ENCODE results near the gene TRPV5.
"Not testable (repeated sequence)": the region's sequence is repeated elsewhere in the genome, so short reads cannot be mapped to it uniquely, and the experiment has no call there.

The TRPV5 gene

DNA sequence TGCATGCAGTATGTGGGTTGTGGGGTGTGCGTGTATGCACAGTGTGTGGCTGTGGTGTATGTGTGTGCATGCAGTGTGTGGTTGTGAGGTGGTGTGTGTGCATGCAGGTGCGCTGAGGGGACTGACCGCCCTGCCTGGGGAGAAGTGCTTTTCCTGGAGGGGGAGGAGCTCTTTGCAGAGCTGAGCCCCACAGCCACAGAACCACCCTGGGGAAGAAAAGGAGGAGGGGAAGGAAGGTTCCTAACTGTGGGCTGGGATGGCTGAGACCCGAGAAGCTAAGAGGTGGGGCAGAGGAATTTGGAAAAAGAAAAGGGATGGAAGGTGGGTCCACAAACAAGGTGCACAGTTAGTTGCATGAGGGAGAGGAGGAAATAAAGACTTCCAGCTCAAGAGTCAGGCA is at the start of gene TRPV5:
Gene TRPV5 (minus strand): TSS at position 123 of the 400 bp plus-strand sequence. CDS start 287 bp downstream, outside the sequence.
- no peak for DNase-seq

DNA sequence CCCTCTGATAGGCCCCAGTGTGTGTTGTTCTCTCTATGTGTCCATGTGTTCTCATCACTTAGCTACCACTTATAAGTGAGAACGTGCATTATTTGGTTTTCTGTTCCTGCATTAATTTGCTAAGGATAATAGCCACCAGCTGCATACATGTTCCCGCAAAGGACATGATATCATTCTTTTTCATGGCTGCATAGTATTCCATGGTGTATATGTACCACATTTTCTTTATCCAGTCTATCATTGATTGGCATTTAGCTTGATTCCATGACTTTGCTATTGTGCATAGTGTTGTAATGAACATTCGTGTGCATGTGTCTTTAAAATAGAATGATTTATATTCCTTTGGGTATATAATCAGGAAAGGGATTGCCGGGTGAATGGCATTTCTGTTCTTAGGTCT is 44.9 kb upstream of the TRPV5 start:
- DNase-seq: not testable (repeated sequence)

DNA sequence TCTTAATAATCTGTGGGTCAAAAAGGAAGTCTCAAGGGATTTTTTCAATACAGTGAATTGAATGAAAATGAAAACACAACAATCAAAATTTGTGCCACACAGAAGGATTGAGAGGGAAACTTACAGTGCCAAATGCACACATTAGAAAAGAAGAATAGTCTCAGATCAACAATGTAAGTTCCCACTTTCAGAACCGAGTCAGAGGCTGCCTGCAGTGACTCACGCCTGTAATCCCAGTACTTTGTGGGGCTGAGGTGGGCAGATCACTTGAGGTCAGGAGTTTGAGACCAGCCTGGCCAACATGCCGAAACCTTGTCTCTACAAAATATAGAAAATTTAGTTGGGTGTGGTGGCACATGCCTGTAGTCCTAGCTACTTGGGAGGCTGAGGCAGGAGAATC is 41.1 kb upstream of the TRPV5 start:
- DNase-seq: no peak

DNA sequence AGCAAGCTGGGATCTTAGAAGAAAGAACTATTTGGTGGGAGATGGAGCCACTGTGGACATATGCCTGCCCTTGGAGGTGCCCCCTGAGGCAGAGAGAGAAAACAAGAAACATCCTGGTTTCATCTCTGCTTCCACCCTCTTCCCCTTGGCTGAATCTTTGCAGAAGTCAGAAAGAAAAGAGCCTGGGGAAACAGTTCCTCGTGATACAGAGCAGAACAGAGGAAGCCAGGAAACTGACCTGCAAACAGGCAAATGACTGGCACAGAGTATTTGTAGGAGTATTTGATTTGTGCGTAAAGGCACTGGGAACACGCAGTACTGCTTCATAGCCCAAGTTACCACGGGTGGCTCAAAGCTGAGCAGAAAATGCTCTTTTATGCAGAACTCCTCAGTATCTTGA is 35.6 kb upstream of the TRPV5 start:
- DNase-seq: no peak

DNA sequence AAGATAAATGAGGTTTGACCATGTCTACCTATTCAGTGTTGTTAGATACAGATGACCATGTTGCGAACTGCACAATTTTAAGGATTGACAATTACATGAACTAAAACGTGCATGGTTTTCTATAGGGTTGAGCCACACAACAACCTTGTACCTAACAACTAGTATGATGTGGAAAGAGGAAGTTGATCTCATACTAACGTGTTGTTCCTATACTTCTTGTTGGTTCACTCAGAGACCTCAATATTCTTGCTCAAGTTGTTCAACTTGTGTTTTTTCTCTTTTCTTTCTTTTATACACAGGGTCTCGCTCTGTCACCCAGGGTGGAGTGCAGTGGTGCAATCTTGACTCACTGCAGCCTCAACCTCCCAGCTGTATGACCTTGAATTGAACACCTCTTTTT is 34.7 kb upstream of the TRPV5 start:
- no peak for DNase-seq

DNA sequence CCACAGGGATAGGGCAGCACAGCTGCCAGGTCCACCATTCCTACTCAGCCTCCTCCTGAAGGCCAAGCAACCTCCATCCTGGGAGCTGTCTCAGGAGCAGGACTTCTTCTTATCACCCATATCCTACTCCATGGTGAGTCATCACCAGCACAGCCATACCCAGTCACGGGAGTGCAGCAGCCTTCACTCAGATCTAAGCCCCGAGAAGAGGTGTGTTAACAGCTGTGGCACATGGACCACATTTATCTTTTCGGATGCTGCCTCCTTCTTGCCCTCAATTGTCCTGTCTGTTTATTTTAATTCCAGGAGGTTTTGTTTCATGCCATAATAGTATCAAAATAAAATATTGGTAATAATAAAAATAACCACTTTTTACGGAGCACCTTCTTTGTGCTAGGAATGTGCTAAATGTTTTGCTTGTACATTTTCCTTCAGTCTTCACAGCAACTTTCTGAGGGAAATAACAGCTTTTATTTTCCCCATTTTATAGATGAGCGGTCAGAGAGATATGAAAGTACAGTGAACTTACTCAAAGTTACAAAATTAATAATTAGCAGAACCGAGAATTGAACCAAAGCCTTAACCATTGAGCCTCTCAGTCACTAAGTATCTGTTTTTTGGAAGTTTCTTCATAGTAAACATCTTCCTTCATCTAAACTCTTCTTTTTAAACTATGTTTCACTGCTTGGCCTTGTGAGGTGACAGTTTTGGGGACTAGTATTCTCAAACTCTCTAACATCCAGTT is 31.1 kb upstream of the TRPV5 start:
- DNase-seq: no peak

DNA sequence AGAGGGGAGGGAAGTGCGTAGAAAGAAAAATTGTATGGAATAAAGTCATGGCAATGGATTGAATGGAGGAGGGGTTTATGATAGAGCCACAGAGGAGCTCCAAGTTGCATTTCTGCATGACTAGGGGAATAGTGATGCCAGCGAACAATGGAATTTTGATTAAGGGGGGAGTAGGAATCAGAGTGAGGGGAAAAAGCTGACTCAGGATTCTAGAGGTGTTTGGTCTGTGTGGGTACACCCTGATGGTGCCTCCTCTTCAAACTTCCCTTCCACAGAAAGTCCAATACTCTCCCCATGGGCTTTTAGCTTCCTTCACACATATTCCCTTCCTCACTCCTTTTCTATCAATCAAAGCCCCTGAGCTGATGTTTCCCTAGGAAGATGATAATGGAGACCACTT is 30.4 kb upstream of the TRPV5 start:
- DNase-seq: no peak

DNA sequence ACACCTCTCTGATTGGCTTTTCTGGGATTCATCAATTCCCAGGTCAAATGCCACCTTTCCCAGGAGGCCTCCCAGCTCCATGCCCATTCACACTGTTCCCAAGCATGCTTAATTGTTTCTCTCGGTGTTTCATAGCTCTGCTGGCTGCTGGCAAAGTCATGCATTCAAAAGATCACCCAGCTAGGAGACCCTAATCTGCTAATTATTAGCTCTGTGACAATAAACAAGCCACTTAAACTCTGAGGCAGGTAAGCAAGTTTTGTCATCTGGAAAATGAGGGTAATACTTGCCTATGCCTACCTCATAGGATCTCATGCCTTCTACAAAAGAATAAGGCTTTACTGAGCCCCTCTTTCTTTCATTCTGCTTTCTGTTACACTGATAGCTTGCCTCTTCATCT is 29.4 kb upstream of the TRPV5 start:
- no peak for DNase-seq

DNA sequence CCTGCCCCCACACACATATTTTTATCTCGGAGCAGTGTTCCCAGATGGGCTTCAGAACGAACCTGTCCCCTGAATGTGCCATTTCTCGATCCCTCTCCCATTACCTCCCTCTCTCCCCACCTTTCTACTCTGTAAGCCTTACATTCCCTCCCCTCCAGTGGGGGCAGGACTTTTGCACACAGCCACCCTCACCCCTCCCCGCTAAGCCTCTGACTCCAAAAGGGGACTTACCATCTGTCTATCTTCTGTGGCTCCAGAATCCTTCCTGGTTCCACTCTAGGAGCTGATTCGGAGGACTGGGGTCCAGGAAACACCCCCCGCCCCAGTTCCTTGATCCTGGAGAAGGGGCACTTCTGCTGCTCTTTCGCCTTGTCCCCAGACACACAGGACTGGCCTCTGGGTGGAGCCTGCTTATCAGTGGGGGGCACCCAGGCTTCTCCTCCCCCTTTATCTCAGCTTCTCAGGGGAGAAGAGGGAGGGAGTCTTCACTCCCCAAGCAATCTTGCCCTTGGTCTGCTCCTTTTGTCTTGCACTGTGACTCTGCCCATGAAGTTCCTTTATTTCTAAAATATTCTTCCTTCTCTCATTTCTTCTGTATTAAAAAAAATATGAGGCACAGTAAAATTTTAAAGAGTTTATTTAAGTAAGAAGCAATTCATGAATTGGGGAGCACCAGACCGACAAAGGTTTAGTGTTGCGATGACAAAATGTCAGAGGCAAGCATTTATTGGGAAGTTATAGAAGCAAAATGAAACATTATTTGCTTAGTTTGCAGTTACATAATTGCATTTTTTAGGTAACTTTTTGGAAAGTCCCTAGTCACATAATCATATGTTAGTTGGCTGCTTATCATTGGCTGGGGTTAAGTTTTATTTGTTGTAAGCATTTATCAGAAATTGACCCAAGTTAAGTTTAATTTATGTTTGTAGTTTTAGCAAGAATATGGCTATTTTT is 28.7 kb upstream of the TRPV5 start, which contains the start of gene KEL:
Gene KEL (minus strand): TSS at position 391 of the 954 bp plus-strand sequence. CDS start 157 bp downstream, at position 234.
- DNase-seq: no peak

DNA sequence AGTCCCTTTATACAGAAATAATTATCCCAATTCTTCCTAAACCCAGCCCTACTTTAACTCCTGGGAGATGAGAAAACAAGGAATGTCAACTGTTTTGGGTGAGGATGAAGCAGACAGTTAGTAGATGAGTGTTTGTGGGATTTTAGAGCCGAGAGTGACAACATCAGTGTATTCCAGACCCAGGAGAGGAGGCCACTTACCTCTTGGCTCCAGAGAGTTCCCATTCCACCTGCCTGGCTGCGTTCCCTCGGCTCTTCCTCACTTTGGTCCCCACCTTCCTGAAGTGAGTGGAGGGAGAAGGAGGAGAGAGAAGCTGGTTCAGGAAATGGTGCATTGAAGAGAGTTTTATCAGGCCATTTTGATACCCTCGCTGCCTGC is 28.0 kb upstream of the TRPV5 start:
- no peak for DNase-seq

DNA sequence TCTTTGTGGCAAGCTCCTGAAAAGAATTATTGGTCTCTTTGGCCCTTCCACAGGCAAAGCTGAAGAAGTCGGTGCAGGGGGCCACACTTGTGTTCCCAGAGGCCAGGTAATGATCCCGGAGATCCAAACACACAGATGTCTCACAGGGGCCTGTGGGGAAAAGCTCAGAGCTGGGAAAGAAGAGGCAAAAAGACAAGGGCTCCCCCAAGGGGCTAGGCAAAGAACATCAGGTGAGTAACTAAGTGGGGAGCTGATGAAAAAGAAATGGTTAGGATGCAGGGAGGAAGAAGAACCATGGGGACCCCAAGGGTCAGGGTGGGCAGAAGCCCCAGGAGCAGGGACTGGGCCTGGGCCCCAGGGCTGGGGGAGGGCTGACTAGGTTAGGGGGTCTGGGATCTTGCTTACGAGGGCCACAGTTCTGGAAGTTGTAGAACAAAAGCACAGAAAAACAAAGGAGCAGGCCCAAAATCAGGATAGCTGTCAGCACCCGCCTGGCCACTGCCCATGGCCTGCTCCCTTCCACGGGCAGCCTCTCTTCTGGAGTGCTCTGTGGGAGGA is 27.5 kb upstream of the TRPV5 start:
- DNase-seq: no peak

DNA sequence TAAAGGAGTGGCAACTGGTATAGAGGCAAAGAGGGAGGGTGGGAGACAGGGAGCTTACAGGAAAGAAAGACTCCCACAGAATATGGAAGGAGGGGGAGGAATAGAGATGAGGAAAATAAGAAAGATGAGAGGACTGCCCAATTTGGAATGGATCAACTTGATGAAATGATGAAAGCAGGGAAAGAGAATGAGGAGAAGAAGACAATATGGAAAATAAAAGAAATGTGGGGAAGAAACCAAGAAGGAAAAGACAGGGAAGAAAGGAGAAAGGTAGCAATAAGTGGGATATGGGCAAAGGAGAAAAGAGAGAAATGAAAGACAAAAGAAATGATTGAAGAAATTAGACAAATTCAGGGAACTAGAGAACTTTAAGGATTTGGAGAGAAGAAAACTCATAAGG is 25.7 kb upstream of the TRPV5 start:
- DNase-seq: no peak

DNA sequence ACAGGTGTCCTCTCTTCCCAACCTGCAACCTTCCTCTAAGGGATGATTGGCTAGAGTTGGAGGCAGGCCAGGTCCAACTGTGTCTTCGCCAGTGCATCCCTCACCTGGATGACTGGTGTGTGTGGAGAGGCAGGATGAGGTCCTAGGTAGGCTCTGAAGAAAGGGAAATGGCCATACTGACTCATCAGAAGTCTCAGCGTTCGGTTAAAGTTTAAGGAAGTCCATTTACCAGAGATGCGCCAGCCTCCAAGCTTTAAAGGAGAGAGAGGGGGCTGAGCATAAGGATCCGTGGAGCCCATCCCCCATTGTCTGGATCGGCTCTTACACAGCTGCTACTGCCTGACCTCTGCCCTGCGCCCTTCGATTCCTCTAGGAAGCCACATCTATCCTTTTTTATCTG is 24.2 kb upstream of the TRPV5 start:
- no peak for DNase-seq

DNA sequence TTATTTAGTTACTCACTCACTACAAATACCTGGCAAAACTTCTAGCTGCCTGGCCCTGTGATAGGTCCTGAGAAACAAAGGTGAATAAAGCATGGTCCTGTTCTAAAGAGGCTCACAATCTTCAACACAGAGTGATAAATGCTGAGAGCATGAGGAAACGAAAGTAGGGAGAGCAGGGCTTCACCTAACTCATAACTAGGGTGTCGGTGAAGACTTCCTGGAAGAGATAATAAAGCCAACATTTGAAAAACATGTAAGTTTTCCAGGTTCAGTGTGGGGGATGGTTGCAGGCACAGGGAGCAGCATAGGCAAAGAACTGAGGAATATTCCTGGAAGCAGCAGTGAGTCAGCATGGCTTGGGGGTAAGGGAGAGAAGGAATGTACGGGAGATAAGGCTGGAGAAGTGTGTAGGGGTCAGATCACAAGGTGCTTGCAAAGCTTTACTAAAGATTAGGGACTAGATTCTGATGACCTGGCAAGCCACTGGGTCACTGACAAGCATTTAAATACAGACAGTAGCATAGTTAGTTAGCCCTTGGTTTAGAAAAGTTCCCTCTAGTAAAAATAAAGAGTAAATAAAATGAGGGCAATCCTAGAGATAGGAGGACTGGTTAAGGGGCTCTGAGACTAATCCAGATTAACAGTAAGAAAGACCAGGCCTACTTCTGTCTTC is 23.5 kb upstream of the TRPV5 start:
- DNase-seq: no peak

DNA sequence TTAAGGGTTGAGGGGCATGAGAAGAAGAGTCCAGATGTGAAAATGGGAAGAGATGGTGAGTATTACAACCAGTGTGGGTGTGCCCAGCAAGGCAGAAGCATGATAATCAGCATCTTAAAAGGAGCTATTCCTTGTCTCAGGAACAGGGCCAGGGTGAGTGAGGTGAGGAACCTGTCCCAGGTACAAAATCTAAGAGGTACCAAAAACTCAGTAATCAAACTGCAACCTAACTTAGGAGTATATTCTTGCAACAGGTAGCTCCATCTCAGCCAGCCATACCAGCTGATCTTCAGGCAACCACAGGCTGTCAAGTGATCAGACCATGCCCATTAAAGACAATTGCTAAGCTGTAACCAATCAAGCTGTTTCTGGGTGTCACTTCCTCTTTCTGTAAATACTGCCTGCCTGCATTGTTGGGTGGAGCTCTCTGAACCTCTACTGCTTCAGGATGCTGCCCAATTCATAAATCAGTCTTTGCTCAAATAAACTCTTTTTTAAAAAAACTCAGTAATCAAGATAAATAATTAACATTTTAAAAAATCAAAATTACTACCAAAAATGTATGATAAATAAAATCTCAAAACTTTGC is 21.2 kb upstream of the TRPV5 start:
- no peak for DNase-seq

DNA sequence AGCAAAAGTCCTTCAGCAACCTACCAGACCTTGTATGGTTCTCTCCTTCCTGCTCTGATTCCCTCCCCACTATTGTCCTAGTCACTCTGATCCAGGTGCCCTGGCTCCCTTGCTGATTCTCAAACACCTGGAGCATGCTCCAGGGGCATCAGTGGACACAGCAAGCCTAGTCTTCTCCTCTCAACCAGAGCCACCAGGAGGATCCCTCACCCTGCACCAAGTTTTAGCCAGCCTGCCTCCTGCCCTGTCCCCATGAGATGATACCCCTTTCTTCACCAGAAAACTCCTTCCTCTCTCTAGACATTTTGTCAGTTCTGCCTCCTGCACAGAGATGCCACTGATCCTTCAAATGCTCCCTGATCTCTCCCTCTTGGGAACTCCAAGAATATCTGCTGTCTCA is 16.7 kb upstream of the TRPV5 start:
- no peak for DNase-seq

DNA sequence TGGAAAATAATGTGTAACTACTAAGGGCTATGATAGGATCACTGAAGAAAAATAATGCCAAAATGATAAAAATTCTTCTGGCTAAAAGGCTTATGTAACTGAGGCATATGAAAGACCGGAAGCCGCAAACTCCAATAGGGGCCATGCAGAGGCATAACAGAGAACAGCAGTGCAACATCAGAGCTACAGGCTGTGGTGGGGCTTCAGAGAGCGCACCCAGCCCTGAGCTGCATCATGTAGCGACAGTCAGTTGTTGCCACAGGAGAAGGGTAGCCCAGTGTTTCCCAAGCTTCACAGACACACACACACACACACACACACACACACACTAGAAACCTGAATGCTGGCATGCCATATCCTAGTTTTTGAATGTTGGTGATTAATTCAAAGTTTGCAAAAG is 15.1 kb upstream of the TRPV5 start:
- DNase-seq: no peak

DNA sequence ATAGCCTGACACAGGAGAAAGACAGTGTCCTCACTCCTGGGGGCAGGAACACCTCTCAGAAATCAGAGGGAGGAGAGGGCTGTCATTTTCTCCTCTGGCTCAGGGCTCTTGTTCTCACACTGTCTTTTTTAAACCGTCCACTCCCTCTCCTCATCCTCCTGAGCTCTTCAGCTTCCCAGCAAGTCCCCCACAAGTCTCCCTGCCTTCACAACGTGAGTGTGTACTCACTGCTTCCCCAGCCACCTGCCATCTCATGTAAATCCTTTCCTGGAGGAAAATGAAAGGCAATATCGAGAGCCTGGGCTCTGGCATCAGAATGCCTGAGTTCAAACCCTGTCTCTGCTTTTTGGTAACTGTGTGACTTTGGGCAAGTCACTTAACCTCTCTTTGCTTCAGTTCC is 11.5 kb upstream of the TRPV5 start:
- DNase-seq: no peak

DNA sequence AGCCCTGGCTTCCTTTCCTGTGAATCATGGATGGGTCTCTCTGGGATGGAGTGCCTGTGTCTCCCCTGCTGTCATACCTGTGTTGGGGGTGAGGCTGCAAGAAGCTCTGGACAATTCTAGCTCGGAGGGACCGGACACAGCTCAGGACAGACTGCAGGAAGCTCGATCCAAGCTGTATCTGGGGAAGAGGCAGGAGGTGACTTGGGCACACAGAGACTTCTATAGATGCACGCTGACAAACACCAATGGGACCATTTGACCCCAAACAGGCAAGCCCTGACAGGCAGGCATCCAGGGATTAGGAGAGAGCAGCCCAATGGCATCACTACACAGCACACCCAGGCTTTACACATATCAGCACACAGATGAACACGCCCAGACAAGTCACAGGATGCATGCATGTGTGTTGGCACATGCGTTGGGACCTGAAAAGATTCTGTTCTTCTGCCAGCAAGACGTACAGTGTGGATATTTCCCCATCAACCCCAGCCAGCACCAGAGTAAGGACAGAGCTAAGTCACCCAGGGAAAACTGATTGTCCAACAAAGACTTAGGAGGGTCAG is 10.2 kb upstream of the TRPV5 start:
- no peak for DNase-seq

DNA sequence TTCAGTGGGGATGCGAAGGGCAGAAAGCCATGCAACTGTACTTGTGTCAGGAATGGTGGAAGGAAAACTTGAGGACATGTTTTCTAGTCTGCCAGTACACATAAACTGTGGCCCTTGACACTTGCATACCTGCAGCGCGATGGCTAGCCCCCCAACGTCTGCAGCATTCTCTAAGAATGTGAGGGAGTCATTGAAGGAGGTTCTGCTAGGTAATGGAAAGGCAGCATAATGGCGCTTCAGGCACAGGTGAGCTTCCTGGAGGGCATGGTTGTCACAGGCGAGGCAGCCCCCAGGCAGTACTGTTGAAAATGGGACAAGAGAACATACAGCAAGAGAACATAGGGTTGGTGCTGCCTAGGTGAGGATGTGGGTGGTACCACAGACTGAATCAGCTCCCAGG is 9.2 kb upstream of the TRPV5 start:
- no peak for DNase-seq

DNA sequence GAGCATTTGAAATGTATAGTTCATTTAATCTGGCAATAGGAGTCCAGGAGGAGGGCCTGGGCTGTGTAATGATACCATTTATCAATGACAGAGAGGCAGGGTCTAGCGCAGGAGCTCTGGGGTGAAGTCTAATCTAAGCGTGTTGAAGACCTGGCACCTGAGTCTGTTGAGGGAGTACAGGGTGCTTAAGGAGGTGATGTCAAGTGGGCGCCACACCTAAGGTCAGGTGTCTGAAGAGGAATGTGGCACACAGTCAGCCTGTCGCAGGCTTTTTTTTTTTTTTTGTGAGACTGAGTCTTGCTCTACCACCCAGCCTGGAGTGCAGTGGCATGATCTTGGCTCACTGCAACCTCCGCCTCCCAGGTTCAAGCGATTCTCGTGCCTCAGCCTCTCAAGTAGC is 8.0 kb upstream of the TRPV5 start:
- DNase-seq: no peak

DNA sequence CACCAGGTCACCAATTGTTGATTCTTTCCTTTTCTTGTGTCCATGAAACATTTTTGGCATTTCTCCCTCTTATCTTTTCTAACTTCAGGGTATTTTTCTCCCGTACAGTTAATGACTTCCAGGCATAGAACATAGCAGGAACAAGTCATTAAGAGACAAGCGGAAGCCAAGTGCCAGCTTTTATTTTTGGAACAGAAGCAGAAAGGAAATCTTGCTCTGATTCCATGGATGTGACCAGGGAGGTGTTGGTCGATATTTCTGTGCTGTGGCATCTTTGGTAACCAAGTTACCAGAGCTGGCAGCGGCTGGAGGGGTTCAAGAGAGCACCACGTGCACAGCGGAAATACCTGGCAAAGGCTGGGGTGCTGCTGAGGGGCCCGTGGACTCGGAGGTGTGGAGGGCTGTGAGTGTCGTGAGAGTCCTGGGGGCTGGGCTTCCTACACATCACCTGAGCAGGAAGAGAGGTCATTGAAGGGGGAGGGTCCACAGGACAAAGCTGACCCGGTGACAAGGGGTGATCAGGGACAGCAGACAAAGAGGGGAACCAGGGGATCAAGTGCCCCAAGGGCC is 7.5 kb upstream of the TRPV5 start:
- no peak for DNase-seq
